ENCODE results near the gene WNT11.

The WNT11 gene

DNA sequence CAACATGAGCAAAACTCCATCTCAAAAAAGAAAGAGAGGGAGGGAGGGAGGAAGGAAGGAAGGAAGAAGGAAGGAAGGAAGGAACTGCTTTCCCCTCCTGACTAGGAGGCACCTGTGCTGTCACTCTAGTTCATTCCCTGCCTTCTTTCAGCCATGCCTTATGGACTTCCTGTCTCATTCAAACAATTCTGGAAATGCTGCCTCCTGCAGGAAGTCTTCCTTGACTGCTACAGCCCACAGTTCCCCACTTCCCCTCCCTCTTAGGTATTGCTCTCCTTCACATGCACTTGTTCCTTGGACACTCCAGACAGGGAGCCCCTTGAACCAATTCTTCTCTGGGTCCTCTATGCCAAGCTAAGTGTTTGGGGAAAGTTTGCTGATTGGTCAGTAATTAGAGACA is 31.6 kb upstream of the WNT11 start:
- DNase-seq (ENCODE audit: low read depth in 2 of 2) = no peak

DNA sequence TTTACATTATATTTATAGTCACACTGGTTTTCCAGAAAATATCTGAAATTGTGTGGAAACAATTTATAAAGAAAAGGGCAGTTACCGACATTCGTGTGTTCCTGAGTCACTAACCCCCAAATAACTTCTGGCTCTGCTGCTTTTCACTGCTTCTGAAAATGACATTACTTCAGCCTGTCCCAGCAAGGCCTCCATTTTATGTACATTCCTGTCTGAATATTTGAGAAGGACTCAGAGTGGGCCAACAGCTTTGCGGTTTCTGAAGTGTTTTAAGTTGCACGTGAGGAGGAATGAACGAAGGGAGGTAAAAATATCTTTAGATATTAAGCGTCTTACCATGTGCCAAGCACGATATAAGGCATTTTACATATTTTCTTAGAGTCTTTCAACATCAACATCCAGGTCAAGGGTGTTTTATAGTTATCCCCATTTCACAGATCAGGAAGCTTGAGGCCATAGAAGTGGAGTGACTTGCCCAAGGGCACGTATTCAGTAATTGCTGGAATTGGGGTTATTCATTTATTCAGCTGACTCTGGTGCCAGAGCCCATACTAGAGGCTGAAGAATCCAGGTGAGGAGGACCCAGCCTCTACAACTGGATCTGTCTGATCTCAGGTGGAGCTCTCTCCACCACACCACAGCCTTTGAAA is 30.8 kb upstream of the WNT11 start:
- no peak for DNase-seq (ENCODE audit: low read depth in 2 of 2)

DNA sequence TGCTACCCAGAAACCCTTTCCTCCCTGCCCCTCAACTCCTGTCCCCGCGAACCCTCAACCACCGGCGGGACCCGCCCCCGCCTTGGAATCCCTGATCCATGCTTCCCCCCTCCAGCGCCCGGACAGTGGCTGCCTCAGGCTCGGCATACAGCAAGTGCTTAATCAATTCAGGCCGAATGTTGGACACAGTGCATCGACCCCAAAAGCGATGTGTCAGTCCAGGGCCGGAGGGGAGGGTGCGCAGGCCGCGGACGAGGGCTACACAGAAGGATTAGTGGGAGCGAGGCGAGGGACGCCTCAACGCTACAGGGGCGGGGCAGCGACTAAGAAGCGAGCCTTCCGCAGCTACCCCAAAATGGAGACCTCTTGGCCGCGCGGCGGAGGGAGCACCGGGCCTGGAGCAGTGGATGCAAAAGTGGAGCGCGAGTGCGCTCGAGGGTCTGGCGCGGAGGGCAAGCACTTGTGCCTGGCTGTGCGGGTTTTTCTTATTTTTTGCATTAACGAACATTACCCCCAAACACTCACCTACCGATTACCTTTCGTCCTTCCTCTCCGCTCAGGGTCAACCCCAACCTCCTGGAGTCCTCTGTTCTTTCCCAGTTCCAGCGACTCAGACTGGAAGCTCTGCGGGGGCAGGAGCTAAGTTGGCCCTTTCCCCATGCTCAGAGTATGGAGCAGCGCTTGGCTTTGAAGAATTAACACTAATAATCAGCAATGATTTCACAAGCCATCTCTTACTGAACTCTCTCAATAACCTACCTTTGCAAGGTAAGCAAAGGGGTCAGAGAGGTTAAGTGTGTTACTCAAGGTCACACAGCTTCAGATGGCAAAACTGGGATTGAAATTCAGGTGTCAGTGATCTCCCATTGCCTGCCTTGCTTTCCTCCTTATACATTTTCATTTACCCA is 30.0 kb upstream of the WNT11 start:
- no peak for DNase-seq (ENCODE audit: low read depth in 2 of 2)

DNA sequence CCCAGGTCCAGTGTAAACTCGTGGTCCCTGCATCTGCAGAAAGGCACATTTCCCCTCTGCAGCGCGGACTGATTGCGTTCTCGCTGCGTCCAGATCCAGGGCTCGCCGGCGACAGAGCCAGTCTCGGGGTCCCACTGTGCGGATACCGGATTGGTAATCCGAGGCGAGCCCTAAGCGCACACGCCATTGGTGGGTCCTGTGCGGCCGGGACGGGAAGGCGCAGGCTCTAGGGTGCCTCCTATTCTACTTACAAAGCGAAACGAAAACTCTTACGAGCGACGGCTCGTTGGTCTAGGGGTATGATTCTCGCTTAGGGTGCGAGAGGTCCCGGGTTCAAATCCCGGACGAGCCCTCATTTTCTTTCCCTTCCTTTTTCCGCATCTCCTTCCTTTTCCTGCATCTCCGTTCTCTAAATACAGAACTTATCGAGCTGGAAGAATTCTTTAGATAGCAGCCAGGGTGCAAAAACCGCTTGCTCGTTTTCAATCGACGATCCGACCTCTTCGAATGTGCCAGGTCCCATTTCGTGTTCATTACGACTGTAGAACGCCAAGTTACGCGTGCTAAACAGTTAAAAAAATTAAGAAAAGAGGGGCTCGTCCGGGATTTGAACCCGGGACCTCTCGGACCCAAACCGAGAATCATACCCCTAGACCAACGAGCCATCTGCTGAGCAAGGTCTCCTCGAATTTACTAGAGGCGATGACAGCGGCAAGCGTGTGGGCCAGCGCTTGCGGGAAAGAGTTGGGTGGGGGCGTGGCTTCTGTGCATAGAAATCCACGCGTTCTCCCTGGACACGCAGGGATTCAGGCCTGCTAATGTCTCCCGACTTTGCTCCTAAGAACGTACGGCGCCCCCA is 29.2 kb upstream of the WNT11 start:
- DNase-seq (ENCODE audit: low read depth in 2 of 2) = peak; percentile 81 to 83

DNA sequence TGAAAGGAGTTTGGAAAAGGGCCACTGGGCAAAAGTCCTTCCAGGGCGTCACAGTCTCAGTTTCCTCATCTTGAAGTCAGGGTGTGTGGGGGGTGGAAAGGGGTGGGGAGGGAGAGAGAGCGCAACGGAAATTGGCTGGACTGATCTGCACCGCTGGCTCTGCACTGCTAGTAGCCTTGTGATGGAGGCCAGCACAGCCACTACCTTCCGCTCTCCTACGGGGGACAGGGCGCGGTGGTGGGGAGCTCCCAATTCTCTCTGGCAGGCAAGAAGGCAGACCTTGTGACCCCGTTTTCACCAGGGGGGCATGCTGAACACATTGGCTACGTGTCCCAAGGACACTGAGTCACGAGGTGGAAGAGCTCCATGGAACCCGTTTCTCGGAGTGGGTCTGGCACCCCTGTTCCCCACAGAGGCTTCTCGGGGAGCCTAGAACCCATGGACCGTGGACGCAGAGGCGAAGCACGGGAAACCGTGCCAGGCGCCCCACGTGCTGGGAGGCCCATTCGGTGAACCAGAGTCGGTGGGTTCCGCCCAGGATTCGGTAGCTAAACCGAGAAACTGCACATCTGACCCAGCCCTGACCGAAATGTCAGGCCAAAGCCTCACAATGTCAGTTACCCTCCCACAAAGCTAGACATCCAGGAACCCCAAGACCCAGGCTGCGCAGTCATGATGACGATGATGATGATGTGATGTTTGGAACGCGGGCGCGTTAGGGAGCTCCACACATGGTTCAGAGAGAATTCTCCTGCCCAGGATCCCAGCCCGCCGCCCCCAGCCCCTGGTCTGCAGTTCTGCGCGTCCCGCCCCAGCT is 28.3 kb upstream of the WNT11 start:
- peak in 1 of 2 experiments; percentile 29 for DNase-seq (ENCODE audit: low read depth in 2 of 2)

DNA sequence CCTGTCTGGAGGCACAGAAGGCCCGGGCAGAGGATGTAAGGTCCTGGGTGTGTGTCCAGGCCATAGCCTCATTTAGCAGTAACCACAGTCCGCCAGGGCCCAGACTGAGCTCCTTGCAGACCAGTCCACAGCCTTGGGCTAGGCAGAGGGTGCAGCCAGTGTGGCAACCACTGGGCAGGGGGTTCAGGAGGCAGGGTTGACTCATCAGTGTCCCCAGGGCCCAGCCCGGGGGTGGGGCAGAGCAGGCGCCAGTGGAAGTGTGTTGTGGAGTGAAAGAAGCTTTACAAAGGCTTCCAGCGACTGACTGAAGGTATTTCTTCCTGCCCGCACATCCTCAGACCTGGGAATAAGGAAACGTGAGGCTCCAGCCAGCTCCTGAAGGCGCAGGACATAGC is 27.7 kb upstream of the WNT11 start:
- no peak for DNase-seq (ENCODE audit: low read depth in 2 of 2)

DNA sequence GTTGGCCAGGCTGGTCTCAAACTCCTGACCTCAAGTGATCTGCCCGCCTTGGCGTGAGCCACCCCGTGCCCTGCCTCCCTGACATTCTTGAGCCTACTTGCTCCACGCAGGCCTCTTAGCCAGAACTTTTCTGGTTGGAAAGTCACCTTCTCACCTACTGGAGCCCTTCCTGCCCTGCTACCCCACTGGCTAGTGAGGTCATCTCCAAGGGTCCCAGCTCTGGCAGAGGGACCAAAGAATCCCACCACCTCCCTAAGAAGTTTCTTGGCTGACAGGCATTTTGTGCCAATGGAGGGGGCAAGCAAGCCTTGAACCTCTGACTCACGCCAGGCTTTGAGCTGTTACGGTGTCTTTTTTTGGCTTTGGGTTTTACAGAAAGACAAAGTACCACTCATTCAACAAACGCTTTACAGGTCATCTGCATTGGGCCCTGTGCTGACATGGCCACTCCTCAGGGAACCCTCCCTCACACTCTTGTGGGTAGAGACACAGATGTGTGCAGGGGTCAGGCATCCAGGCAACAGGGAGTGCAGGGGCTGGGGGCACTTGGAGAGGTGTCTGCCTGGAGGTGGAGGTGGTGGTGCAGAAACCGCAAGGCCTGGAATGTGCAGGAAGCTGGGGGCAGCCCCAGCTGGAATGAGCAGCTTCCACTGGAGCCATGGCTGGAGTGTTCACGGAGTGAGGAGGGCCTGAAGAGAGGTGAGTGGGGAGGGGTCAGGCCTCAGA is 27.1 kb upstream of the WNT11 start:
- DNase-seq (ENCODE audit: low read depth in 2 of 2) = no peak

DNA sequence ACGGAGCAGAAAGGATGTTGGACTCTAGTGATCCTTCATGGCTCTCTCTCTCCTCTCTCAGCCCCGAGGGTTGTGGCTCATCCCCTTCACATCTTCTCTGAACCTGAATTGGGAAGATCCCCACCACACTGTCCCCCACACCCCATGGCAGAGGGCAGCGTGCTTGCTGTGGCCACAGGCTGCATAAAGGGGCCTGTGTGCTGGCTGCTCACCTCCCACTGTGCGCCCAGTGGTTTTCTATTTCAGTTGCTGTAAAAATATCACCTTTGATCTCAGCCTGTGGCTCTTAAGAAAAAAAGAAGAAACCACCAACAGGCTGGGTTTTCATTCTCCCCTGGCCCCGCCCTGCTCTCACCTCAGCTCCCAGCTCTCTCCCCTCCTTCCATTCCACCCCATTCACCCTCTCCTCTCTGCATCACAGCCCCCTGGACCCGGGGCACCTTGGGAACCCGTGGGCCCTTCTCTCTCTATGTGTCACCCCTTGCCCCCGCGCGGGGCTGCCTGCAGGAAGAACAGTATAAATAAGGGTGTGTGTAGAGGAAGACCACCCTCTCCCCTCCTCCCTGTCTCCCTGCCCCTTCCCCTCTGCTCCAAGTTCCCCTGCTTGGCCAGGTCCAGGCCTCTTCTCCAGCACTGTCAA is 25.8 kb upstream of the WNT11 start:
- no peak for DNase-seq (ENCODE audit: low read depth in 2 of 2)

DNA sequence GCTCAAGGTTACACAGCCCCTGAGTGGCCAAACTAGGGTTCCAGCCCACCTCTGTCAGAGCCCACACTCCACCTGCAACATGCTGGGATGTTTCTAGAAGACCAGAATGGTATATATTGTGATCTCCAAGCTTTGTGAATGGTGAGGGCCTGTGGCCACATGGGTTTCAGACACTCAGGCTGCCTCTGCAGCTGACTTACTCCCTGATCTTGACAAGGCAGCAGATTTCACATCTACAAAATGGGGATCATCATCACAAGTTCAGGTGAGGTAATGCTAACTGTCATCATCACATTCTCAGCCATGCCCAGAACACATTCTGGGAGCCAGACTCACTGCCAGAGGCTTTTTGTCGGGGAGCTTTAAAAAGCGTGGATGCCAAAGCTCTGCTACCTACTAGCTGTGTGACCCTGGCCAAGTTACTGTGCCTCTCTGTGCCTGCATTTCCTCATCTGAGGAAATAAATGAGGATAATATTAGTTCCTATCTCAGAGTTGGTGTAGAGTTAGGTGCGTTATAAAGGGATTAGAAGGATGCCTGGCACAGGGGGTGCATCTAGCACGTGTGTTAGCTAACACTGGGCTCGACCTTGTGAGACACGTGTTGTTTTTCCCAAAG is 24.9 kb upstream of the WNT11 start:
- no peak for DNase-seq (ENCODE audit: low read depth in 2 of 2)

DNA sequence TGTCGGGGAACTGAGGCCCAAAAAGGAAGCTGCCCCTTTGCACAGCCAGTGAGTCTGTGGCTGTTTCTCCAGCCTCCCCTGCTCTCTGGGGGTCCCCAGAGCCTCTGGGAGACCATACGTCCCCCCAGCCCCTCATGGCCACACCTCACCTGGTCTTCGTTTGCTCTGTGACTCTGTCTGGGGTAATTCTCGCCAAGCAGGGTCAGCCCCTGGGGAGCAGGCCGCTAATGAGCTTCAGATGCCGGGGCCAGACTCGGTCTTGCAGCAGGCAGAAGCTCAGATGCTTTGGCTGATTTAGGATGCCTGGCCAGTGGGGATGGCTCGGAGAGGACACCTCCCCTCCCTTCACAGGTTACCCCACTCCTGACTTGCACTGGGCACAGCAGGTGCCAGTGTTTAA is 24.1 kb upstream of the WNT11 start:
- no peak for DNase-seq (ENCODE audit: low read depth in 2 of 2)

DNA sequence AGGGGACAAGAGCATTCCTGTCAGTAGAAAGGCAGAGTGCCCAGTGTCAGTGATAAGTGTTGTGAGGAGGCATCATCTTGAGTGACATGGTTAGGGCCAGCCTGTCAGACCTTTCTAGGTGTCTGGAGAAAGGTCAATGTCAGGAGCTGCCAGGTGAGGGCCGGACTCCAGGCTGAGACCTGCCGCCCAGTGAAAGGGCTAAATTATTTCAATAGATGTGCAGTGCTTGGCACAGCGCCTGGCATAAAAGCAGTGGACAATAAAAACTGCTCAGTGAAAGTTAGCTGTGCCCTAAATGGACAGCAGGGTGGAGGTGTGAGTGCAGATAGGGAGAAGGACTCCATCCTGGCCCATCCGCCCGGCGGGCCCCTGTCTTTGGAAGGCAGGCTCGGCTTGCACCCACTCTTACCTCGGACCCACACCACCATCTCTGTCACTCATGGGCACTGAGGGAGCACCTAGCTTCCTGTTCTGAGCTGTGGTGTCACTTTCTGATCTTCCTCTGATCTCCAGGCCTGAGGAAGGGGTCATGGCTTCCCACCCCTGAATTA is 23.5 kb upstream of the WNT11 start:
- no peak for DNase-seq (ENCODE audit: low read depth in 2 of 2)

DNA sequence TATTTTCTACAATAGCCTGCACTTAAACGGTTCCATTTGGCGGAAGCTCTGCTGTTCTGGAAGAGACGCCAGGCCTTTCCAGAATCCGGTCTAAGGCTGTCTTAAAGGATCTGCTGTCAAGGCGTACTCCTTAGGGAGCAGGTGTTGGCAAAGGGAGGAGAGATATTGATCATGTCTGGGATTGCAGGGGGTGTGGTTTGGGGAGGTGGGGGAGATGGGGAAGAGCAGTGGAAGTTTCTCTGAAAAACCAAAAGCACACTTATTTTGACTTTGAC is 22.5 kb upstream of the WNT11 start:
- DNase-seq (ENCODE audit: low read depth in 2 of 2) = no peak

DNA sequence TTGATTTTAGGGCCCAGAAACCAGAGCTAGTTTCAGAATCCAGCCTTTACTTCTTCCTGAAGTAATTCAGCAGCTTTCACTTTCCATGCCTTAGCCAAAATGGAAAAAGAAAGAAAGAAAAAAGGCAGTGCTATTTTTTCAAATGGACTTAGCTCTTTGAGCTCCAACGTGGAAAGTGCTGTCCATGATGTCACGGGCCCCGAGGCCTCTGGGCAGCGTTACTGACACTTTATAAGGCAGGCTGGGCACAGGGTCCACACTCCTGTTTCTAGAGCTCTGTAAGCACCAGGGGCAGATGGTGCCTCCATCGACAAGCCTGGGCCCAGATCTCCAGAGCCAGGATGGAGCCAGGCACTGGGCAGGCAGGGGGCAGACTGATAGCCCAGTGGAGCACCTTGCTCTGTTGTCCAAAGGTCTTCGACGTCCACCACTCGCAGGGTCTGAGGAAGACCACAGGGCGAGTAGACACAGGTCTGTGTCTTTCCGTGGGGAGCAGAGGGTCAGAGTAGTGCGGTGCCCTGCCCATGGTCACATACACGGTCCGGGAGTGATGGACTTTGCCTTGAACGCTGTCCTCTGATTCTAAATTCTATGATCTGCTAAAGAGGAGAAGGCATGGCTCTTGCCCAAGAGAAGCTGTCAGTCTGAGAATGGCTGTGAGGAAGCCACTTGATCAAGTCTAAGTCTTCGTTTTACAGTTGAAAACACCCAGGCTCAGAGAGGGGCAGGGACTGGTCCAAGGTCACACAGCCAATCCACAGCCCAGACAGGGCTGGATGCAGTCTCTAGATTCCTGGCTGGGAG is 22.0 kb upstream of the WNT11 start:
- no peak for DNase-seq (ENCODE audit: low read depth in 2 of 2)

DNA sequence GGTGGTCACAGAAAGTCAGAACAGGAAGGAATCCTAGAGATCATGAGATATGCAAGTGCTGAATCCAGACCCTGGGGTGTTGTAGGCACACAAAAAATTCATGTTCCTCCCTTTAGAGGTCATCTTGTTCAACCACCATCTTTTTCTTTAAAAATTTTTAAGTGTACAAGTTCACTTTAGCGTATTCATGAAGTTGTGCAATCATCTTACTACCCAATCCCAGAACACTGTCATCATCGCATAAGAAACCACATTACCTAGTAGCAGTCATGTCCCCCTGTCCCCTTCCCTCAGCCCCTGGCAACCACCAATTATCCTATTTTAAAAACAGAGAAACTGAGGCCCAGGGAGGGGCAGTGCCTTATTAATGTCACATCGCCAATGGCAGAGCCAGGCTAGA is 20.3 kb upstream of the WNT11 start:
- DNase-seq (ENCODE audit: low read depth in 2 of 2) = no peak

DNA sequence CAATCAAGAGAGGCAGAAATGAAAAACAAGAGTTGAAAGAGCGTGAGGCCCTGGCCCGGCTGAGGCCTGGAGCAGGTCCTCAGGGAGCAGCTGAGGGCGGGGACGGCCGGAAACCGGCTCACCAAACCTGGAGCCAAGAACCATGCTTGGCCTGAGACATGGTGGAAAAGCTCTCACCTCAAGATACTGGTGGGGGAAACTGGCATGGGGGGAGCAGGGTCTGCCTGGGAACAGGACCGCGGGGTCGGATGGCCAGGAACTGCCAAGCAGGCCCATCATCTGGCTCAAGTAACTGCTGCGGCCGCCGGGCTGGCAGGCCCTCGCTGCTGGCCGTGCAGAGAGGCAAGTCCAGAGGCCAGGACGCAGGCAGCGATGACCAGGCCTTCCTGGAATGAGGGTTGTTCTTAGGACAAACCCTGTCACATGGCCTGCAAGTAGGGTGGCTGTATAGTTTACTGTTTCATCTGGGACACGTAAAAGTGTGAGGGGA is 18.9 kb upstream of the WNT11 start:
- no peak for DNase-seq (ENCODE audit: low read depth in 2 of 2)

DNA sequence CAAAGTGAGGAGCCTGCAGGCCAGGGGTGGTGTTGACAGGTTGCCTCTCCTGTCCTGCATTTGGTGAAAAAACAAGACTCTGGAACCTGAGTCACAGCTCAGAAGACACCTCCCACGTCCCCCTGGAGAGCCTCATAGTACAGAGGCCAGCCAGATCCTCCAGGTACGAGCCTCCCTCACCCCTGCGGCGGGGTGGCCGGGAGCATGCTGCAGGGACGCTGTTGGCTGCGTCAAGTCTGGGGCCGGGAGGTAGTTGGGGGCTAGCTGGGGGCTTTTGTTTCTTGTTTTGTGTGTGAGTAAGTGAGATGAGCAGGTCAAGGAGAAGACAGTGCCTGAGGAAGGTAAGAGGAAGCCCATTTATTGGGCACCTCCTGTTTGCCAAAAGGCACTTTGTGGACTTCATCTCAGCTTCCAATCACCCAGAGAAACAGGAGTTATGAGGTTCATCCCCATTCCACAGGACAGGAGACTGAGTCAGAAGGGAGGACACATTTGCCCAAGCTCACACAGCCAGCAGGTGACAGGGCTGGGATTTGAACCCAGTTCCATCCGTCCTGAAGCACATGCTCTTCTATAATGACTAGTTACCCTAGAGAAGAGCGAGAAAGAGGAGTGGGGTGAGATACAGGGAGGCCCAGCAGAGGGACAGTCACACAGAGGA is 18.3 kb upstream of the WNT11 start:
- DNase-seq (ENCODE audit: low read depth in 2 of 2) = no peak

DNA sequence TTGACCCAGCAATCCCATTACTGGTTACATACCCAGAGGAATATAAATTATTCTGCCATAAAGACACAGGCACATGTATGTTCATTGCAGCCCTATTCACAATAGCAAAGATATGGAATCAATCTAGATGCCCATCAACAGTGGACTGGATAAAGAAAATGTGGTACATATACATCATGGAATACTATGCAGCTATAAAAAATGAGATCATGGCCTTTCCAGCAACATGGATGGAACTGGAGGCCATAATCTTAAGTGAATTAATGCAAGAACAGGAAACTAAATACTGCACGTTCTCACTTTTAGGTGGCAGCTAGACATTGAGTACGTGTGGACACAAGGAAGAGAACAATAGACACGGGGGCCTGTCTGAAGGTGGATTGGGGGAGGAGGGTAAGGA is 15.1 kb upstream of the WNT11 start:
- no peak for DNase-seq (ENCODE audit: low read depth in 2 of 2)

DNA sequence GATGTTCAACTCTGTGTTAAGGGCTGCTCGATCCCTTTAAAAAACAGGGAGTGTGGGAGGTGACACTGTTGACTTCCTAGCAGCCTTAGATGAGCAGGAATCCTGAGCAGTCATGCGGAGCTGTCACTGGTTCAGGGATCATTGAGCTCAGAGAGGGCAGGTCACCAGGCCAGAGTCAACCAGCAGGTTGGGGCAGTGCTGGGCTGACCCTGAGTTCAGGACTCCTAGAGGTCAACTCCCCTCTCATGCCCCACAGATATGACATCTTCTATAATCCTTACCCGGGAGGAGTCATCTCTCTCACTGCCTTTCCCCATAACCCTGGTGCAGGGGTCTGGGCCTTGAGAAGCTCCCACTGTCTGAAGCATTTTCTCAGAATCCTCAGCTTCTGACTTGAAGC is 12.9 kb upstream of the WNT11 start:
- DNase-seq (ENCODE audit: low read depth in 2 of 2) = no peak

All from fibroblast of skin of left biceps (primary cell).